ENCODE measurements around the gene CLGN.
"Not testable (repeated sequence)": the region's sequence is repeated elsewhere in the genome, so short reads cannot be mapped to it uniquely, and the experiment has no call there.

CLGN gene

GRCh38 chr4:140427106-140427918 is at the start of gene CLGN:
CLGN (minus strand) TSS chr4:140427648; CDS start chr4:140413078, 14,570 bp downstream.
- DNase-seq (ENCODE audit: low spot score): peak; percentile 37

GRCh38 chr4:140472156-140472555 is 44.7 kb upstream of the CLGN start:
- DNase-seq (ENCODE audit: low spot score): no peak

- no peak for DNase-seq (ENCODE audit: low spot score)
These were observed 42.6 kb upstream of the CLGN start for GRCh38 chr4:140469791-140470733.

GRCh38 chr4:140466146-140466545 is 38.7 kb upstream of the CLGN start:
- no peak for DNase-seq (ENCODE audit: low spot score)

- DNase-seq (ENCODE audit: low spot score): no peak
These were observed 36.2 kb upstream of the CLGN start for GRCh38 chr4:140463614-140464013.

- DNase-seq (ENCODE audit: low spot score): no peak
These were observed 35.7 kb upstream of the CLGN start for GRCh38 chr4:140463182-140463581.

- DNase-seq (ENCODE audit: low spot score): no peak
These were observed 22.9 kb upstream of the CLGN start for GRCh38 chr4:140450352-140450751.

GRCh38 chr4:140448830-140449229 is 21.4 kb upstream of the CLGN start:
- no peak for DNase-seq (ENCODE audit: low spot score)

GRCh38 chr4:140448162-140448561 is 20.7 kb upstream of the CLGN start:
- no peak for DNase-seq (ENCODE audit: low spot score)

- DNase-seq (ENCODE audit: low spot score): not testable (repeated sequence)
These were observed 16.9 kb upstream of the CLGN start for GRCh38 chr4:140444347-140444746.

- no peak for DNase-seq (ENCODE audit: low spot score)
These were observed 12.2 kb upstream of the CLGN start for GRCh38 chr4:140439644-140440142.

- DNase-seq (ENCODE audit: low spot score): no peak
These were observed 547 bp upstream of the CLGN start for GRCh38 chr4:140427919-140428471.

GRCh38 chr4:140426610-140427105 is 790 bp downstream of the CLGN start:
- no peak for DNase-seq (ENCODE audit: low spot score)

GRCh38 chr4:140423106-140423505 is 4.3 kb downstream of the CLGN start:
- no peak for DNase-seq (ENCODE audit: low spot score)

- not testable (repeated sequence) for DNase-seq (ENCODE audit: low spot score)
These were observed 14.1 kb downstream of the CLGN start for GRCh38 chr4:140413130-140413969.

- DNase-seq (ENCODE audit: low spot score): no peak
These were observed 18.5 kb downstream of the CLGN start for GRCh38 chr4:140408974-140409373.

- no peak for DNase-seq (ENCODE audit: low spot score)
These were observed 21.2 kb downstream of the CLGN start for GRCh38 chr4:140406292-140406691.

- DNase-seq (ENCODE audit: low spot score): no peak
These were observed 27.3 kb downstream of the CLGN start for GRCh38 chr4:140400111-140400510.

- no peak for DNase-seq (ENCODE audit: low spot score)
These were observed 31.8 kb downstream of the CLGN start for GRCh38 chr4:140395668-140396067.

- no peak for DNase-seq (ENCODE audit: low spot score)
These were observed 39.4 kb downstream of the CLGN start for GRCh38 chr4:140388015-140388414.

- DNase-seq (ENCODE audit: low spot score): no peak
These were observed 44.7 kb downstream of the CLGN start for GRCh38 chr4:140382732-140383131.

Data from globus pallidus (tissue), 1 donor.